Keratinocyte (primary cell): ENCODE measurements around the gene RNF141. TPM values are rescaled to one million over a fixed set of nuclear protein-coding genes. Genes with fewer than 3 reads are reported as not detected.

Experiments
- DNase-seq: peaks from one replicate; pipeline ENCODE4 v3.0.0-alpha.2; 2011; ENCODE audit warnings: low read depth, missing footprints, low spot score
- FAIRE-seq: peaks from 2 replicates; lab custom pipeline; 2011; peaks lifted over from hg19 to GRCh38; lab: Jason Lieb, UNC
- H2AFZ ChIP-seq: 2 replicates; pipeline ENCODE4 v1.6.0; 2012; ENCODE audit warnings: low read length, control low read depth, inconsistent platforms; ENCODE audit not compliant: control insufficient read depth
- H3K27ac ChIP-seq: 2 replicates; pipeline ENCODE4 v1.5.1; 2011; ENCODE audit warnings: low read length; ENCODE audit not compliant: control insufficient read depth, insufficient read depth
- H3K27me3 ChIP-seq: 3 replicates; pipeline ENCODE4 v1.6.0; 2011; ENCODE audit warnings: low read length; ENCODE audit not compliant: control insufficient read depth, insufficient read depth; ENCODE audit errors: extremely low read depth
- H3K36me3 ChIP-seq, 2 experiments: 2 replicates in 1 of 2; 3 replicates in 1 of 2; pipeline ENCODE4 v1.5.1; 2011; ENCODE audit warnings: low read length in 2 of 2, mild to moderate bottlenecking in 1 of 2; ENCODE audit not compliant: control insufficient read depth in 2 of 2, insufficient read depth in 2 of 2; ENCODE audit errors: extremely low read depth in 1 of 2
- H3K4me1 ChIP-seq: 3 replicates; pipeline ENCODE4 v1.5.1; 2011; ENCODE audit warnings: low read length; ENCODE audit not compliant: control insufficient read depth, insufficient read depth; ENCODE audit errors: extremely low read depth
- H3K4me2 ChIP-seq: 3 replicates; pipeline ENCODE4 v1.6.0; 2011; ENCODE audit warnings: low read depth, low read length; ENCODE audit not compliant: control insufficient read depth, insufficient read depth; ENCODE audit errors: extremely low read depth
- H3K4me3 ChIP-seq, 3 experiments: fragments of 200-600 bp in 1 of 3; sonication (generic) in 1 of 3; 2 replicates in 2 of 3; 3 replicates in 1 of 3; pipeline ENCODE4 v1.5.1; 2011 to 2016; ENCODE audit warnings: low read length in 3 of 3, mild to moderate bottlenecking in 3 of 3, control low read depth in 2 of 3, inconsistent platforms in 1 of 3, low read depth in 1 of 3, mixed read lengths in 1 of 3, mixed run types in 1 of 3, moderate library complexity in 1 of 3; ENCODE audit not compliant: control insufficient read depth in 2 of 3, insufficient read depth in 2 of 3; ENCODE audit errors: extremely low read depth in 1 of 3
- H3K79me2 ChIP-seq: 2 replicates; pipeline ENCODE4 v1.6.0; 2012; ENCODE audit warnings: low read length; ENCODE audit not compliant: control insufficient read depth, insufficient read depth
- H3K9ac ChIP-seq: 3 replicates; pipeline ENCODE4 v1.6.0; 2011; ENCODE audit warnings: low read length; ENCODE audit not compliant: control insufficient read depth, insufficient read depth; ENCODE audit errors: extremely low read depth
- H3K9me1 ChIP-seq: 3 replicates; pipeline ENCODE4 v1.6.0; 2011; ENCODE audit warnings: low read length; ENCODE audit not compliant: control insufficient read depth, insufficient read depth; ENCODE audit errors: extremely low read depth
- H3K9me3 ChIP-seq: 2 replicates; pipeline ENCODE4 v1.5.1; 2012; ENCODE audit warnings: low read depth, low read length; ENCODE audit not compliant: control insufficient read depth
- H4K20me1 ChIP-seq: 3 replicates; pipeline ENCODE4 v1.6.0; 2011; ENCODE audit warnings: low read length; ENCODE audit not compliant: control insufficient read depth, insufficient read depth; ENCODE audit errors: extremely low read depth
- EZH2 ChIP-seq: IDR thresholded peaks from one replicate; pipeline ENCODE4 v1.6.1; 2012; ENCODE audit warnings: inconsistent platforms, mild to moderate bottlenecking, low read length, moderate library complexity
- dilution Hi-C: fragments of 300-500 bp; cut with MboI; formaldehyde crosslinking; loops from one replicate; pipeline ENCODE4 v1.7.0; 2020; ENCODE audit warnings: low sequenced_read_pairs; ENCODE audit not compliant: extremely low pct_ligation_motif_present
- polyA plus RNA-seq, 5 experiments: library from polyadenylated mRNA; depleted of rRNA in 3 of 5; stranded (reverse) in 3 of 5; stranded (forward) in 1 of 5; unstranded in 1 of 5; fragments of >200 nt; gene quantifications; 1 replicate in 1 of 5; 2 replicates in 3 of 5; 3 replicates in 1 of 5; pipeline versions ENCODE4 v1.2.1 to v1.2.3, GENCODE V29; 2011 to 2012; ENCODE audit warnings: missing spikeins in 2 of 5, low read depth in 1 of 5, low replicate concordance in 1 of 5
- TF ChIP-seq, protein P1 (sequence below), 3 experiments: IDR thresholded peaks in 1 of 3; conservative IDR thresholded peaks in 1 of 3; optimal IDR thresholded peaks in 1 of 3; 2 replicates in 2 of 3; 3 replicates in 1 of 3; pipeline versions ENCODE3 to v1.5.1; 2011; ENCODE audit warnings: low read length in 3 of 3, mild to moderate bottlenecking in 3 of 3, moderate library complexity in 2 of 3, control low read depth in 1 of 3, inconsistent platforms in 1 of 3; ENCODE audit not compliant: insufficient read depth in 2 of 3; ENCODE audit errors: extremely low read depth in 1 of 3

Gene RNF141
- polyA plus RNA-seq, 1 donor (not counting 4 experiments of a cell fraction or from before 2014, with no cell fraction given): 59.1 TPM

DNA sequence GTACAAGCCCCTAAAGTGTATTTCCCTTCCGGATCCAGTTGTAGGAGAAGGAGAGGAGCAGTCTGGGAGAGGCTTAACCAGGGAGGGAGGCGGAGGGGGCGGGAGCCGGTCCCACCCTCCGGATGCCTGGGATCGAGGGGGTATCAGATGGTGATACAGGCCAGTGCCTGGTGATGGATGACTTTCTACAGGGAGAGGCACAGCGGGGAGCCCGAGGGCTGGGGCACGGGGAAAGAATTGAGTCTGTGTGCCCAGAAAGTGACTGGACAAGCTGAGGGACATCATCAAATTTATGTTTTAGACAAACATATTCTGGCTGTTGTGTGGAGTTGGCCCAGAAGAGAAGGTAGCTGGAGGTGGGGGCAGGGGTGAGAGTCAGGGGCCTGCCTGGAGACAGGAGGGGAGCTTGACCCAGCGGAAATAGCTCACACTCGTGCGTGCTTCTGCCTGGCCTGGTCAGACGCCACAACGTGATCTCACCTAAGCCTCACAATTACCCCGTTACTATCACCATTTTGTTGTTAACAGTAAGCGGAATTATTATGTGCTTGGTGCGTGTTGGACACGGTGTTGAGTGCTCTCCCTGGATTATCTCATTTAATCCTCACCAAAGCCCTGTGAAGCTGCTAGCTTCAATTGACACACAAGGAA, 43.5 kb downstream of the RNF141 start:
- H3K27ac ChIP-seq: no peak overlapping the region
- no peak overlapping the region for H3K4me3 ChIP-seq
- TF ChIP-seq, protein P1, sequence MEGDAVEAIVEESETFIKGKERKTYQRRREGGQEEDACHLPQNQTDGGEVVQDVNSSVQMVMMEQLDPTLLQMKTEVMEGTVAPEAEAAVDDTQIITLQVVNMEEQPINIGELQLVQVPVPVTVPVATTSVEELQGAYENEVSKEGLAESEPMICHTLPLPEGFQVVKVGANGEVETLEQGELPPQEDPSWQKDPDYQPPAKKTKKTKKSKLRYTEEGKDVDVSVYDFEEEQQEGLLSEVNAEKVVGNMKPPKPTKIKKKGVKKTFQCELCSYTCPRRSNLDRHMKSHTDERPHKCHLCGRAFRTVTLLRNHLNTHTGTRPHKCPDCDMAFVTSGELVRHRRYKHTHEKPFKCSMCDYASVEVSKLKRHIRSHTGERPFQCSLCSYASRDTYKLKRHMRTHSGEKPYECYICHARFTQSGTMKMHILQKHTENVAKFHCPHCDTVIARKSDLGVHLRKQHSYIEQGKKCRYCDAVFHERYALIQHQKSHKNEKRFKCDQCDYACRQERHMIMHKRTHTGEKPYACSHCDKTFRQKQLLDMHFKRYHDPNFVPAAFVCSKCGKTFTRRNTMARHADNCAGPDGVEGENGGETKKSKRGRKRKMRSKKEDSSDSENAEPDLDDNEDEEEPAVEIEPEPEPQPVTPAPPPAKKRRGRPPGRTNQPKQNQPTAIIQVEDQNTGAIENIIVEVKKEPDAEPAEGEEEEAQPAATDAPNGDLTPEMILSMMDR (optimal IDR thresholded peaks at IDR 0.05 in 1 of 3, IDR thresholded peaks at IDR 0.05 in 1 of 3, conservative IDR thresholded peaks at IDR 0.05 in 1 of 3; ENCODE audit: extremely low read depth in 1 of 3, insufficient read depth in 2 of 3, low read length in 3 of 3): no peak
- TF ChIP-seq EZH2: no peak
- H3K4me1 ChIP-seq: no peaks in the 10 kb centered on the region
- peaks cover 34 to 52% of the 10 kb centered on the region in 2 experiments for H3K36me3 ChIP-seq
- no peaks in the 10 kb centered on the region for H4K20me1 ChIP-seq
- DNase-seq: no peak
- dilution Hi-C loops: no loop called here
- H3K79me2 ChIP-seq: no peaks in the 10 kb centered on the region
- H3K27me3 ChIP-seq: no peaks in the 10 kb centered on the region
- no peak overlapping the region for H2AFZ ChIP-seq
- H3K4me2 ChIP-seq: no peak overlapping the region
- FAIRE-seq: no peak
- no peaks in the 10 kb centered on the region for H3K9me3 ChIP-seq
- H3K9ac ChIP-seq: no peak overlapping the region
- no peaks in the 10 kb centered on the region for H3K9me1 ChIP-seq

DNA sequence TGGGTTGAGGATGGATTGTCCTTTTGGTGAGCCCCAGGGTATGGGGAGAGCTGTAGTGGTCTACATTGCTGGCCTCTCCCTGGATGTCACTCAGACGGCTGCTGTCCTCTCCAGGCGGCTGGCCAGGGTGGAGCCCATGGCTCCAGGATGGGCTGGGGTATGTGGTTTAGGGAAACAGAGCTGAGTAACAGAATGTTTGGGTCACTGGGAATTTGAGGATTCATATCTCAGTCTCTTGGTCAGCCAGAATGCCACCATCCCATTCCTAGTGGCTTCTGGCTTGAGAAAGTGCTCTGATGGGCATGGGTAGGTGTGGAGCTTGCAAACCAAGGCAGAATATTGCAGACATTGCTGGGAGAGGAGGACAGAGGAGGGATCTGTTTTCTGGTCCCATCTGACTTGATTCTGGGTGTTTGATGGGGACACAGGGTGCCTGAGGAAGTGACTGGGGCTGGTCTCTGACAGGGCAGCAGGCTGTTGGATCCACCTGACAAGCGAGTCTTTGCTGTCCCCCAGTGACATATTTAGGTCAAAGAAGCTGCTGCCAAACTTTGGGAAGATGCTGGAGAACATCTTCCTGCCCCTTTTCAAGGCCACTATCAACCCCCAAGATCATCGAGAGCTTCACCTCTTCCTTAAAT, 44.6 kb downstream of the RNF141 start:
- Histone ChIP-seq H3K27ac (no peak overlapping the region), H2AFZ (no peak overlapping the region), H4K20me1 (no peaks in the 10 kb centered on the region), H3K9me3 (no peaks in the 10 kb centered on the region), H3K4me2 (no peak overlapping the region), H3K27me3 (no peaks in the 10 kb centered on the region), H3K36me3 (peaks cover 37 to 51% of the 10 kb centered on the region in 2 experiments), H3K9me1 (no peaks in the 10 kb centered on the region), H3K9ac (no peak overlapping the region), H3K4me1 (no peaks in the 10 kb centered on the region), H3K4me3 (no peak overlapping the region), H3K79me2 (no peaks in the 10 kb centered on the region)
- TF ChIP-seq EZH2: no peak
- TF ChIP-seq, protein P1 (optimal IDR thresholded peaks at IDR 0.05 in 1 of 3, IDR thresholded peaks at IDR 0.05 in 1 of 3, conservative IDR thresholded peaks at IDR 0.05 in 1 of 3; ENCODE audit: extremely low read depth in 1 of 3, insufficient read depth in 2 of 3, low read length in 3 of 3): no peak
- DNase-seq (no peak), FAIRE-seq (no peak)
- dilution Hi-C loops: no loop called here
